K562 (cell line): ENCODE data around the gene GOLGA2. TPM values are rescaled to one million over a fixed set of nuclear protein-coding genes. Genes with fewer than 3 reads are reported as not detected.

Source experiments
- COPS2 ChIP-seq: fragments of 450-650 bp; conservative IDR thresholded peaks from 2 replicates; pipeline ENCODE4 v1.6.1; 2016; ENCODE audit warnings: mild to moderate bottlenecking, moderate library complexity
- FOXO4 ChIP-seq: fragments of 450-650 bp; formaldehyde crosslinking; IDR thresholded peaks from 2 replicates; pipeline ENCODE4 v1.4.0; 2020; ENCODE audit warnings: mild to moderate bottlenecking, moderate library complexity
- HDAC8 ChIP-seq: fragments of 450-650 bp; IDR thresholded peaks from 2 replicates; pipeline ENCODE4 v1.6.1; 2016; ENCODE audit warnings: mild to moderate bottlenecking, missing genetic modification characterization, moderate library complexity, missing compliant biosample characterization
- MAFK ChIP-seq: IDR thresholded peaks from 2 replicates; pipeline ENCODE4 v1.6.1; 2011; ENCODE audit warnings: low read length, improper control_type of control experiment
- NR1H2 ChIP-seq: sonication (generic); formaldehyde crosslinking; IDR thresholded peaks from 2 replicates; pipeline ENCODE4 v1.4.0; 2020; ENCODE audit warnings: mild to moderate bottlenecking, missing genetic modification reagents
- RBBP5 ChIP-seq: fragments of 200-600 bp; sonication (generic); IDR thresholded peaks from 2 replicates; pipeline ENCODE4 v1.6.1; 2012; ENCODE audit warnings: borderline replicate concordance, mild to moderate bottlenecking, low read length, control low read depth, inconsistent platforms; ENCODE audit not compliant: insufficient read depth, poor library complexity, severe bottlenecking
- RUNX1 ChIP-seq: sonication (generic); IDR thresholded peaks from 2 replicates; pipeline ENCODE4 v1.6.1; 2016; ENCODE audit warnings: antibody characterized with exemption, low read depth
- SAP30 ChIP-seq: fragments of 200-600 bp; sonication (generic); IDR thresholded peaks from 2 replicates; pipeline ENCODE4 v1.6.1; 2012; ENCODE audit warnings: borderline replicate concordance, low read depth, mild to moderate bottlenecking, moderate library complexity, low read length, control low read depth, inconsistent platforms; ENCODE audit not compliant: insufficient read depth, poor library complexity, severe bottlenecking
- SREBF1 ChIP-seq: fragments of 150-350 bp; IDR thresholded peaks from 2 replicates; pipeline ENCODE4 v1.6.1; 2014; ENCODE audit warnings: antibody characterized with exemption, low read depth, low read length, borderline replicate concordance
- TBL1XR1 ChIP-seq, 2 experiments: IDR thresholded peaks; 2 replicates each; pipeline ENCODE4 v1.6.1; 2012; ENCODE audit warnings: improper control_type of control experiment in 2 of 2, low read length in 2 of 2, mild to moderate bottlenecking in 1 of 2
- TCF15 ChIP-seq: fragments of 250-450 bp; sonication (Bioruptor Pico); IDR thresholded peaks from 2 replicates; pipeline ENCODE4 v1.8.0; 2022; ENCODE audit warnings: moderate library complexity, mild to moderate bottlenecking, inconsistent platforms
- TFAP4 ChIP-seq: sonication (generic); formaldehyde crosslinking; IDR thresholded peaks from 2 replicates; pipeline ENCODE4 v1.8.0; 2022; ENCODE audit warnings: missing genetic modification reagents, mild to moderate bottlenecking, moderate library complexity, borderline replicate concordance
- THRB ChIP-seq: fragments of 450-650 bp; formaldehyde crosslinking; conservative IDR thresholded peaks from 2 replicates; pipeline ENCODE4 v1.4.0; 2022; ENCODE audit warnings: mild to moderate bottlenecking, missing genetic modification characterization
- ZBTB26 ChIP-seq: fragments of 450-650 bp; formaldehyde crosslinking; IDR thresholded peaks from 2 replicates; pipeline ENCODE4 v1.4.0; 2022; ENCODE audit warnings: missing genetic modification characterization
- ZBTB9 ChIP-seq: fragments of 450-650 bp; formaldehyde crosslinking; IDR thresholded peaks from 2 replicates; pipeline ENCODE4 v1.4.0; 2020; ENCODE audit warnings: mild to moderate bottlenecking, moderate library complexity
- ZNF133 ChIP-seq: fragments of 250-450 bp; sonication (Bioruptor Pico); IDR thresholded peaks from 2 replicates; pipeline ENCODE4 v1.4.0; 2020; ENCODE audit warnings: mild to moderate bottlenecking
- ZNF165 ChIP-seq: fragments of 250-450 bp; sonication (Bioruptor Pico); IDR thresholded peaks from 2 replicates; pipeline ENCODE4 v1.4.0; 2020; ENCODE audit warnings: borderline replicate concordance
- ZNF436 ChIP-seq: fragments of 250-450, 450-650 bp; sonication (Bioruptor Pico); formaldehyde crosslinking; IDR thresholded peaks from 2 replicates; pipeline ENCODE4 v1.7.0; 2020; ENCODE audit warnings: mild to moderate bottlenecking
- ZNF668 ChIP-seq: fragments of 250-450 bp; sonication (Bioruptor Pico); IDR thresholded peaks from 2 replicates; pipeline ENCODE4 v1.8.0; 2022; ENCODE audit warnings: mild to moderate bottlenecking, inconsistent platforms
- ZNF75A ChIP-seq: fragments of 450-650 bp; formaldehyde crosslinking; IDR thresholded peaks from 2 replicates; pipeline ENCODE4 v1.4.0; 2020; ENCODE audit warnings: mild to moderate bottlenecking
- polyA plus RNA-seq, 8 experiments: library from polyadenylated mRNA; depleted of rRNA in 4 of 8; stranded (reverse) in 5 of 8; unstranded in 3 of 8; fragments of >200 nt; fragmentation: Nextera tagmentation in 2 of 8; fragmentation: Illumina TruSeq in 1 of 8; extraction: Ambion mirVana in 2 of 8; extraction: Trizol in 1 of 8; gene quantifications; 2 replicates each; pipeline versions ENCODE4 v1.2.1 to v1.2.3, GENCODE V29; 2011 to 2014; ENCODE audit warnings: inconsistent platforms in 1 of 8, missing spikeins in 1 of 8
- total RNA-seq, 7 experiments: library from RNA; depleted of rRNA in 6 of 7; stranded (reverse); fragments of >200 nt in 6 of 7; fragmentation: Illumina TruSeq in 2 of 7; extraction: Trizol in 2 of 7; gene quantifications; 2 replicates each; pipeline versions ENCODE4 v1.2.1 to v1.2.3, GENCODE V29; 2011 to 2021; ENCODE audit warnings: low replicate concordance in 1 of 7

The GOLGA2 gene
- total and polyA plus RNA-seq, 9 of the 15 experiments (the other 6 are each of a cell fraction or from before 2014, with no cell fraction given), result 15.7 to 138 (median 76.0) TPM

GRCh38 chr9:128276574-128277270 is 915 bp upstream of the GOLGA2 start (continued):
- TF ChIP-seq TCF15 (peak; percentile 57; the same call in 1 of the 2 replicates), RUNX1 (no peak), COPS2 (no peak), ZNF165 (0 out of 2 replicates have a peak, but pooled peaks have one; percentile 47), ZNF133 (0 out of 2 replicates have a peak, but pooled peaks have one; percentile 62), ZNF668 (peak; percentile 24; the same call in 1 of the 2 replicates), ZBTB26 (CRISPR knock-in tag) (peak; percentile 42), MAFK (0 out of 2 replicates have a peak, but pooled peaks have one; percentile 3), RBBP5 (peak; percentile 49), ZBTB9 (CRISPR knock-in tag) (0 out of 2 replicates have a peak, but pooled peaks have one; percentile 12), TBL1XR1 (IDR thresholded peaks at IDR 0.05; ENCODE audit: low read length in 2 of 2) (peak in 1 of 2 experiments; percentile 38; a peak in 1 of 4 replicates), NR1H2 (CRISPR knock-in tag) (no peak), THRB (CRISPR knock-in tag) (peak; percentile 30; the same call in 1 of the 2 replicates), SAP30 (peak; percentile 81), SREBF1 (0 out of 2 replicates have a peak, but pooled peaks have one; percentile 31), ZNF436 (0 out of 2 replicates have a peak, but pooled peaks have one; percentile 28), FOXO4 (CRISPR knock-in tag) (0 out of 2 replicates have a peak, but pooled peaks have one; percentile 15), HDAC8 (tag) (0 out of 2 replicates have a peak, but pooled peaks have one; percentile 28), TFAP4 (CRISPR knock-in tag) (no peak), ZNF75A (CRISPR knock-in tag) (0 out of 2 replicates have a peak, but pooled peaks have one; percentile 11)
